Glutamatergic neuron (in vitro differentiated cells): ENCODE measurements around the gene RMP24. TPM values are rescaled to one million over a fixed set of nuclear protein-coding genes. Genes with fewer than 3 reads are reported as not detected.
A peak's percentile ranks its signal among the peaks of the same experiment; 100 is the strongest.

Experiments used
- microRNA-seq: library from miRNA; unstranded; fragments of <30 nt; microRNA quantifications from one replicate; pipeline ENCODE4, GENCODE V29; 2020; ENCODE audit not compliant: unreplicated experiment
- total RNA-seq: library from RNA; stranded (reverse); fragmentation: NEBNext Ultra II Directional; extraction: Animal tissue kit (Norgen Biotek cat#: 25700); gene quantifications from one replicate; pipeline ENCODE4 v1.2.1, GENCODE V29; 2021; ENCODE audit not compliant: unreplicated experiment

Gene RMP24

Small RNA genes within 50 kb of the gene (microRNA-seq; reads per million reads assigned to microRNA genes)
- gene MIR3929 = 61.3 reads per million, percentile 70 among the genes with 10 or more reads in this experiment

Other genes starting within 250 kb of the RMP24 start
- 68.8 TPM for gene RPRD1A, start 94.9 kb downstream of the RMP24 start, total RNA-seq
- gene SLC39A6, start 156.7 kb downstream of the RMP24 start, total RNA-seq = 113 TPM
- gene ELP2, start 157.2 kb downstream of the RMP24 start, total RNA-seq = 96.2 TPM
- 1.3 TPM for gene MOCOS, start 214.8 kb downstream of the RMP24 start, total RNA-seq